IMR-90 (cell line): ENCODE data around the gene BCAS1. TPM values are rescaled to one million over a fixed set of nuclear protein-coding genes. Genes with fewer than 3 reads are reported as not detected.

Experiments
- ATAC-seq: fragments of 200-7000 bp; cut with Tn5 transposase; 2 replicates; pipeline ENCODE4 v1.9.1; 2020; ENCODE audit warnings: low read depth, mild to moderate bottlenecking, moderate library complexity
- BruUV-seq: library from RNA; stranded (reverse); fragments of 400-500 nt; replicated peaks from 2 replicates; lab custom pipeline; 2021; lab: Mats Ljungman, UMichigan
- CTCF ChIA-PET: fragments of 300-600 bp; formaldehyde crosslinking; extraction: SDS; loops from one replicate; lab custom pipeline; 2021; ENCODE audit warnings: antibody characterized with exemption; lab: Yijun Ruan, JAX
- POLR2A ChIA-PET: fragments of 300-600 bp; sonication (Branson Sonifier 250); formaldehyde crosslinking; loops from one replicate; lab custom pipeline; 2022; ENCODE audit warnings: antibody characterized with exemption; ENCODE audit not compliant: unreplicated experiment; lab: Charles Lee
- DNase-seq: peaks from one replicate; pipeline ENCODE4 v3.0.0; 2013
- H2AFZ ChIP-seq: replicated peaks from 2 replicates; pipeline ENCODE3; 2013; ENCODE audit warnings: low read length, mild to moderate bottlenecking; ENCODE audit not compliant: poor library complexity
- H2AK5ac ChIP-seq: 2 replicates; pipeline ENCODE4 v1.6.1; 2013; ENCODE audit warnings: low read depth, low read length, inconsistent platforms
- H2AK9ac ChIP-seq: replicated peaks from 2 replicates; pipeline ENCODE3; 2013; ENCODE audit warnings: mild to moderate bottlenecking, low read depth, low read length, moderate library complexity; ENCODE audit not compliant: poor library complexity
- H2BK120ac ChIP-seq: 2 replicates; pipeline ENCODE4 v1.6.1; 2013; ENCODE audit warnings: low read depth, low read length, inconsistent platforms
- H2BK15ac ChIP-seq: 3 replicates; pipeline ENCODE4 v1.6.1; 2013; ENCODE audit warnings: low read depth, low read length, inconsistent platforms
- H2BK20ac ChIP-seq: 2 replicates; pipeline ENCODE4 v1.6.1; 2013; ENCODE audit warnings: low read depth, mild to moderate bottlenecking, inconsistent platforms, low read length, moderate library complexity
- H2BK5ac ChIP-seq: 2 replicates; pipeline ENCODE4 v1.6.1; 2013; ENCODE audit warnings: mild to moderate bottlenecking, low read depth, low read length, inconsistent platforms; ENCODE audit not compliant: poor library complexity, severe bottlenecking
- H3K14ac ChIP-seq: replicated peaks from 2 replicates; pipeline ENCODE4 v1.6.1; 2013; ENCODE audit warnings: low read depth, low read length, inconsistent platforms
- H3K18ac ChIP-seq: 2 replicates; pipeline ENCODE4 v1.6.1; 2013; ENCODE audit warnings: low read depth, low read length, control low read depth
- H3K23ac ChIP-seq: 2 replicates; pipeline ENCODE4 v1.6.1; 2013; ENCODE audit warnings: low read depth, low read length, inconsistent platforms
- H3K27ac ChIP-seq: 2 replicates; pipeline ENCODE4 v1.5.1; 2013; ENCODE audit warnings: mild to moderate bottlenecking, control low read depth, low read length; ENCODE audit not compliant: insufficient read depth
- H3K27me3 ChIP-seq: 2 replicates; pipeline ENCODE4 v1.6.1; 2013; ENCODE audit warnings: low read length; ENCODE audit not compliant: control insufficient read depth, insufficient read depth
- H3K36me3 ChIP-seq: 2 replicates; pipeline ENCODE4 v1.6.1; 2013; ENCODE audit warnings: low read length, mixed read lengths; ENCODE audit not compliant: control insufficient read depth, insufficient read depth
- H3K4ac ChIP-seq: 2 replicates; pipeline ENCODE4 v1.6.1; 2013; ENCODE audit warnings: low read depth, low read length, inconsistent platforms
- H3K4me1 ChIP-seq: 2 replicates; pipeline ENCODE4 v1.6.1; 2013; ENCODE audit warnings: low read length, mixed read lengths; ENCODE audit not compliant: control insufficient read depth, insufficient read depth
- H3K4me2 ChIP-seq: 2 replicates; pipeline ENCODE4 v1.6.1; 2013; ENCODE audit warnings: low read depth, mild to moderate bottlenecking, control low read depth, low read length, moderate library complexity
- H3K4me3 ChIP-seq: 2 replicates; pipeline ENCODE4 v1.5.1; 2013; ENCODE audit warnings: low read depth, mild to moderate bottlenecking, control low read depth, low read length, moderate library complexity; ENCODE audit not compliant: insufficient read depth
- H3K56ac ChIP-seq: 2 replicates; pipeline ENCODE4 v1.6.1; 2013; ENCODE audit warnings: low read length, inconsistent platforms; ENCODE audit not compliant: insufficient read depth; ENCODE audit errors: extremely low read depth
- H3K79me1 ChIP-seq, 2 experiments: 2 replicates each; pipeline ENCODE4 v1.6.1; 2013; ENCODE audit warnings: low read length in 2 of 2, inconsistent platforms in 1 of 2, low read depth in 1 of 2
- H3K9ac ChIP-seq: 2 replicates; pipeline ENCODE4 v1.6.1; 2013; ENCODE audit warnings: low read depth, low read length, control low read depth
- H3K9me1 ChIP-seq: 2 replicates; pipeline ENCODE4 v1.6.1; 2013; ENCODE audit warnings: low read length, inconsistent platforms; ENCODE audit not compliant: insufficient read depth
- H3K9me3 ChIP-seq: 2 replicates; pipeline ENCODE4 v1.6.1; 2013; ENCODE audit warnings: low read length; ENCODE audit not compliant: control insufficient read depth, insufficient read depth
- H4K20me1 ChIP-seq: 2 replicates; pipeline ENCODE4 v1.6.1; 2013; ENCODE audit warnings: low read length, inconsistent platforms; ENCODE audit not compliant: insufficient read depth
- H4K5ac ChIP-seq: 2 replicates; pipeline ENCODE4 v1.6.1; 2013; ENCODE audit warnings: mild to moderate bottlenecking, low read depth, low read length, control low read depth
- H4K8ac ChIP-seq, 2 experiments: 2 replicates each; pipeline ENCODE4 v1.6.1; 2013; ENCODE audit warnings: low read depth in 2 of 2, low read length in 2 of 2, control low read depth in 1 of 2, inconsistent platforms in 1 of 2
- H4K91ac ChIP-seq: 2 replicates; pipeline ENCODE4 v1.6.1; 2013; ENCODE audit warnings: low read depth, low read length, inconsistent platforms; ENCODE audit not compliant: insufficient read depth
- CHD1 ChIP-seq: IDR thresholded peaks from 2 replicates; pipeline ENCODE4 v1.6.1; 2012; ENCODE audit warnings: low read depth, low read length, improper control_type of control experiment
- CTCF ChIP-seq: conservative IDR thresholded peaks from 2 replicates; pipeline ENCODE4 v1.5.1; 2012; ENCODE audit warnings: mild to moderate bottlenecking, low read depth, low read length, improper control_type of control experiment
- FOS ChIP-seq: fragments of 150-350 bp; IDR thresholded peaks from 2 replicates; pipeline ENCODE4 v1.6.1; 2016; ENCODE audit warnings: low read depth, low read length
- POLR2A ChIP-seq: IDR thresholded peaks from 2 replicates; pipeline ENCODE4 v1.6.1; 2012; ENCODE audit warnings: mild to moderate bottlenecking, low read depth, low read length
- RAD21 ChIP-seq: IDR thresholded peaks from 2 replicates; pipeline ENCODE4 v1.6.1; 2012; ENCODE audit warnings: low read length, improper control_type of control experiment
- WGBS, 2 experiments: methylation state at CpG; one replicate each; pipeline versions ENCODE4 v1.1.5 to v1.1.7; 2013; ENCODE audit warnings: missing lambda C conversion rate in 2 of 2; ENCODE audit not compliant: insufficient read length in 1 of 2; ENCODE audit errors: extremely low coverage in 2 of 2; 5-methylcytosine and 5-hydroxymethylcytosine counted together
- dilution Hi-C: fragments of 300-500 bp; cut with HindIII; formaldehyde crosslinking; loops from one replicate; pipeline ENCODE4 v1.14.3; 2018; ENCODE audit warnings: low sequenced_read_pairs; ENCODE audit not compliant: unreplicated experiment
- in situ Hi-C: fragments of 300-500 bp; cut with MboI; formaldehyde crosslinking; loops from 3 replicates; pipeline ENCODE4 v1.14.3; 2019; ENCODE audit warnings: low sequenced_read_pairs, inconsistent platforms, mixed read lengths
- intact Hi-C: fragments of 100-400 bp; cut with micrococcal nuclease; formaldehyde crosslinking; loops from 2 replicates; pipeline ENCODE4 v1.10.0; 2022
- polyA plus RNA-seq, 3 experiments: library from polyadenylated mRNA; depleted of rRNA; stranded (reverse); fragments of >200 nt; gene quantifications; 2 replicates each; pipeline ENCODE4 v1.2.3, GENCODE V29; 2012; ENCODE audit warnings: low replicate concordance in 1 of 3
- total RNA-seq: library from RNA; depleted of rRNA; stranded (reverse); fragments of >200 nt; gene quantifications from 2 replicates; pipeline ENCODE4 v1.2.3, GENCODE V29; 2012
- TF ChIP-seq, protein P1 (sequence below): fragments of 150-350 bp; IDR thresholded peaks from 2 replicates; pipeline ENCODE4 v1.6.1; 2017; ENCODE audit warnings: mild to moderate bottlenecking, antibody characterized with exemption, low read length, low read depth

BCAS1 gene
- total and polyA plus RNA-seq, 2 of the 4 experiments (the other 2 are of a cell fraction) = under 0.01 TPM; not detected in 1

DNA sequence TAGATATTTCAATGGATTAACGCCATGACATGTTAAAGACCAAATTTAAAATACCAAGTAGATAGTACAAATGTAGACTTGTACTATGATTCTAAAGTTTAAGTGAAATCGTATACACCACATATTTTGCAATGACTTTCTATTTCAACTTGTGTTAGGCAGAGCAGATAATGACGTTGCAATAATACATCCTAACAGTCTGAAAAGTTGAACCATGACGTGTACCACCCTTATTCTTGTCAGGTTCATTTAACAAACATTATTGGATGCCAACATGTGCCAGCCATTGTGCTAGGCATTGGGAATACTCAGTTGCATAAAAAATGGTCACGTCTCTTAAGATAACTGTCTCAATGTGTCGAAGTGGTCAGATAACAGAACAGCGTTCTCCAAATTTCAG lies 50.0 kb downstream of the BCAS1 start:
- WGBS, 2 experiments = no CpG with 5 or more reads among the region's 7 CpGs
- BruUV-seq = no TSS peak
- Histone ChIP-seq H3K4me3 (no peak overlapping the region), H4K91ac (no peak overlapping the region), H3K23ac (no peak overlapping the region), H2BK120ac (no peak overlapping the region), H3K36me3 (no peaks in the 10 kb centered on the region), H3K27ac (no peak overlapping the region), H3K9ac (no peak overlapping the region), H3K56ac (no peak overlapping the region), H2AK5ac (no peak overlapping the region), H3K9me1 (no peaks in the 10 kb centered on the region), H3K14ac (no peak overlapping the region), H2BK15ac (no peak overlapping the region), H3K79me1 (no peaks in the 10 kb centered on the region), H2AK9ac (no peak overlapping the region), H4K20me1 (no peaks in the 10 kb centered on the region), H3K27me3 (no peaks in the 10 kb centered on the region), H3K4me1 (no peaks in the 10 kb centered on the region), H3K4me2 (no peak overlapping the region), H3K9me3 (no peaks in the 10 kb centered on the region), H4K8ac (no peak overlapping the region), H2BK5ac (no peak overlapping the region), H2BK20ac (no peak overlapping the region), H4K5ac (no peak overlapping the region), H3K4ac (no peak overlapping the region), H3K18ac (no peak overlapping the region), H2AFZ (no peak overlapping the region)
- ChIA-PET CTCF (no interaction called here), POLR2A (no interaction called here)
- intact Hi-C loops (no loop called here), dilution Hi-C loops (no loop called here), in situ Hi-C loops (no loop called here)
- TF ChIP-seq RAD21 (no peak), CHD1 (no peak), POLR2A (no peak), FOS (no peak), CTCF (no peak)
- TF ChIP-seq, protein P1, sequence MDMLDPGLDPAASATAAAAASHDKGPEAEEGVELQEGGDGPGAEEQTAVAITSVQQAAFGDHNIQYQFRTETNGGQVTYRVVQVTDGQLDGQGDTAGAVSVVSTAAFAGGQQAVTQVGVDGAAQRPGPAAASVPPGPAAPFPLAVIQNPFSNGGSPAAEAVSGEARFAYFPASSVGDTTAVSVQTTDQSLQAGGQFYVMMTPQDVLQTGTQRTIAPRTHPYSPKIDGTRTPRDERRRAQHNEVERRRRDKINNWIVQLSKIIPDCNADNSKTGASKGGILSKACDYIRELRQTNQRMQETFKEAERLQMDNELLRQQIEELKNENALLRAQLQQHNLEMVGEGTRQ = no peak
- DNase-seq (no peak), ATAC-seq (no peak)
